NCI-H2029 (cell line): Measurements from ENCODE around the gene TRMU.
"Not testable (repeated sequence)": the region's sequence is repeated elsewhere in the genome, so short reads cannot be mapped to it uniquely, and the experiment has no call there.

Experiments
- DNase-seq: peaks from one replicate; lab custom pipeline; 2025; lab: John Stamatoyannopoulos, UW

The TRMU gene

GRCh38 chr22:46300491-46300890, 35.0 kb upstream of the TRMU start:
- no peak for DNase-seq

GRCh38 chr22:46303347-46303965, 32.1 kb upstream of the TRMU start:
- DNase-seq = no peak

- no peak for DNase-seq
These were observed 27.1 kb upstream of the TRMU start for GRCh38 chr22:46308283-46308988.

GRCh38 chr22:46309526-46310085, 25.9 kb upstream of the TRMU start:
- no peak for DNase-seq

GRCh38 chr22:46312056-46312455, 23.5 kb upstream of the TRMU start:
- no peak for DNase-seq

- DNase-seq = not testable (repeated sequence)
These were observed 22.7 kb upstream of the TRMU start for GRCh38 chr22:46312848-46313247.

GRCh38 chr22:46315976-46316375, 19.5 kb upstream of the TRMU start:
- DNase-seq = no peak

GRCh38 chr22:46317646-46318045, 17.9 kb upstream of the TRMU start:
- DNase-seq = no peak

- DNase-seq = no peak
These were observed 16.9 kb upstream of the TRMU start for GRCh38 chr22:46318576-46318975.

- no peak for DNase-seq
These were observed 16.2 kb upstream of the TRMU start for GRCh38 chr22:46319319-46319718.

- DNase-seq = no peak
These were observed 15.3 kb upstream of the TRMU start for GRCh38 chr22:46320166-46320710.

- DNase-seq = no peak
These were observed 14.7 kb upstream of the TRMU start for GRCh38 chr22:46320716-46321386.

- no peak for DNase-seq
These were observed 12.8 kb upstream of the TRMU start for GRCh38 chr22:46322711-46323110.

GRCh38 chr22:46323162-46323561, 12.4 kb upstream of the TRMU start:
- DNase-seq = no peak

GRCh38 chr22:46326066-46326680, 9.3 kb upstream of the TRMU start:
- no peak for DNase-seq

- no peak for DNase-seq
These were observed 7.6 kb upstream of the TRMU start for GRCh38 chr22:46327691-46328465.

- no peak for DNase-seq
These were observed 6.7 kb upstream of the TRMU start for GRCh38 chr22:46328797-46329196.

- no peak for DNase-seq
These were observed 5.9 kb upstream of the TRMU start for GRCh38 chr22:46329616-46330015.

GRCh38 chr22:46330426-46330825, 5.1 kb upstream of the TRMU start:
- no peak for DNase-seq

GRCh38 chr22:46331496-46331895, 4.0 kb upstream of the TRMU start:
- DNase-seq = no peak
